Measurements from ENCODE around the gene PCDHGA1.

The PCDHGA1 gene

DNA sequence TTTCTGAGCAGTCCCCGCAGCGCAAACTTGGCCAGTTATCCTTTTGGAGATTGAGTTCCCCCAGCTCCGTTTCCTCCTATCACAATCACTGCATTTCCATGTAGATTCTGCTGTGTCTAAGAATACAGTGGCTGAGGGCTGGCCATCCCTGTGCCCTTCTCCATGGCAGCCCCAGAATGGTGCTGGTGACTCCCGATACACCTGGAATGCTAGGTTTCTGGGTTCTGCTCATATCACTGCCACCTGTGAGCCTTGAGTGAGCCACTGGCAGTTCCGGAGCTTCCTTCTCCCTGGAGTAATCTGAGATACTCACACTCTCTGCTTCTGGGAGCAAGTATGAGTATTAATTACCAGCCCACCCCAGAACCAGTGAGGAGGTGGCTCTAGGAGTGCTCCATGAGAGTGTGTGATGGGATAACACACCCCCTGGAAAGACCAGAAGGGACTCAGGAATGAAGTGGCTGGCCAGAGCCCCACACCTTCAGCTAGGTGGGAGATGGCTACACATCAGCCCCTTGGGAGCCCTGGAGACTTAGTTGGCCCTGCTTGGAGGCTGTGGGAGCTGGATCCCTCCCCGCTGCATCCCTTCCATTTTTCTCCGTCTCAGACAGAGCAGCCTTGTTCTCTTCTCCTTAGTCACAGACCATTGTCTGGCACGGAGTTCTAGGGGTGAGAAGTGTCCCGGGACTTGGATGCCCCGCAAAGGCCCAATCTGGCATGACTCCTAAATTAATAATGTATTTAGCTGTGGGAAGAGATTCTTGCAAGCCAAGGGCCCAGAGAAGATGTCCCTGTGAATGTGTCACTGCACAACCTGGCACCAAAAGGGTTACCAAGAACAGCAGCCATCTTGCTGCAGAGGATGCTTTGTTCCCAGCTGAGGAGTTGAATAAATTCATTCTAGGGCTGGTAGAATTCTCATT, 163.4 kb downstream of the PCDHGA1 start:
- DNase-seq (ENCODE audit: extremely low read depth, insufficient read length), result no peak
- H3K36me3 ChIP-seq (ENCODE audit: control insufficient read depth, insufficient read depth, low read length), result no peaks in the 10 kb centered on the region; the same call in none of the 2 replicates
- no peak overlapping the region for H3K4me3 ChIP-seq (replicated peaks; ENCODE audit: low read depth, low read length)
- TF ChIP-seq, protein P1, sequence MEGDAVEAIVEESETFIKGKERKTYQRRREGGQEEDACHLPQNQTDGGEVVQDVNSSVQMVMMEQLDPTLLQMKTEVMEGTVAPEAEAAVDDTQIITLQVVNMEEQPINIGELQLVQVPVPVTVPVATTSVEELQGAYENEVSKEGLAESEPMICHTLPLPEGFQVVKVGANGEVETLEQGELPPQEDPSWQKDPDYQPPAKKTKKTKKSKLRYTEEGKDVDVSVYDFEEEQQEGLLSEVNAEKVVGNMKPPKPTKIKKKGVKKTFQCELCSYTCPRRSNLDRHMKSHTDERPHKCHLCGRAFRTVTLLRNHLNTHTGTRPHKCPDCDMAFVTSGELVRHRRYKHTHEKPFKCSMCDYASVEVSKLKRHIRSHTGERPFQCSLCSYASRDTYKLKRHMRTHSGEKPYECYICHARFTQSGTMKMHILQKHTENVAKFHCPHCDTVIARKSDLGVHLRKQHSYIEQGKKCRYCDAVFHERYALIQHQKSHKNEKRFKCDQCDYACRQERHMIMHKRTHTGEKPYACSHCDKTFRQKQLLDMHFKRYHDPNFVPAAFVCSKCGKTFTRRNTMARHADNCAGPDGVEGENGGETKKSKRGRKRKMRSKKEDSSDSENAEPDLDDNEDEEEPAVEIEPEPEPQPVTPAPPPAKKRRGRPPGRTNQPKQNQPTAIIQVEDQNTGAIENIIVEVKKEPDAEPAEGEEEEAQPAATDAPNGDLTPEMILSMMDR (IDR thresholded peaks at IDR 0.05; ENCODE audit: insufficient read depth, low read length, poor library complexity, severe bottlenecking), result no peak
- no peaks in the 10 kb centered on the region; the same call in 1 of the 2 replicates for H3K27me3 ChIP-seq (replicated peaks; ENCODE audit: control insufficient read depth, insufficient read depth, low read length)

DNA sequence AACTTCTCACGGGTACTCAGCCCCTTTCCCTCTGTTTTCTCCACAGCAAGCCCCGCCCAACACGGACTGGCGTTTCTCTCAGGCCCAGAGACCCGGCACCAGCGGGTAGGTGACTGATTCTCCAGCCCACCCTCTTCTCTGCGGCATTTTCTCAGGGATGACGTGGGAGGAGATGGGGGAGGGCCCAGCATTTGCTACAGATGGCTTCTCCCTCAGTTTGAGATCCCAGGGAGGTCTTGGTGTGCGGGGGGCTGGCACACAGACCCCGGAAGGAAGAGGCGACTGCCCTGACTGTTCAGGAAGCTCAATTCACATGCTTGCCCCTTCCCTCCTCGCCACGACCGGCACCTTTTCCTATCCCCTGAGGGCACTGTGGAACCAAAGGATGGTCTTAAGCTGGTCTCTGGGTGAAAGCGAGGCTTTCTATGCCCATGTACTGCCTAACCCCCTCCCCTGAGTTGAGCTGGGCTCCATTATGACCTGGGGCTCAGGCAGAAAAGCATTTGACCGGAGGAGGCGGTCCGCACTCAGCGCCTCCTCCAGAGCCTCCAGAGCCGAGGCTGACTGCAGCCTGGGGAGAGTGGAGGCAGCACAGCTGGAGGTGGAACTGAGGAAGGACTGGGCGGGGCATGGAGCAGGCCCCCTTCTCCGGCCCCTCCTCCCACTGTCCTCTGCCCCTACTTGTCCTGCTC, 164.6 kb downstream of the PCDHGA1 start:
- Histone ChIP-seq H3K4me3 (replicated peaks; ENCODE audit: low read depth, low read length) (no peak overlapping the region), H3K27me3 (replicated peaks; ENCODE audit: control insufficient read depth, insufficient read depth, low read length) (no peaks in the 10 kb centered on the region; the same call in 1 of the 2 replicates), H3K36me3 (ENCODE audit: control insufficient read depth, insufficient read depth, low read length) (no peaks in the 10 kb centered on the region; the same call in none of the 2 replicates)
- TF ChIP-seq, protein P1 (IDR thresholded peaks at IDR 0.05; ENCODE audit: insufficient read depth, low read length, poor library complexity, severe bottlenecking), result no peak
- no peak for DNase-seq (ENCODE audit: extremely low read depth, insufficient read length)

DNA sequence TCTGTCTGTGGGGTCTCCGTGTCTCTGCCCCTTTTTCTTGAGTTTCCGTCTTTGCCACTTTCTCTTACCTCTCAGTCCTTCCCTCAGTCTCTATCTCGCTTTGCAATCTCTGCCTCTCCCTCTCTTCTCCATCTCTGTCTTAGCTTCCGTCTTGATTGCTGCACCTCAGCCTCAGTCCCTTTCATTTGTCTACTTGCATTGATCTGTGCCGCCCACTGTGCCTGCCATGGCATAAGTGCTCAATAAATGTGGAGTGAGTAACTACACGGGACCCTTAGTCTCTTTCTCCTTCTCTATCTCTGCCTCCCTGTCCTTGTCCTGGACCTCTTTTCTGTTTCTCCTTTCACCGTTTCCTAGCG, 165.1 kb downstream of the PCDHGA1 start:
- H3K27me3 ChIP-seq (replicated peaks; ENCODE audit: control insufficient read depth, insufficient read depth, low read length), result no peaks in the 10 kb centered on the region
- TF ChIP-seq, protein P1 (IDR thresholded peaks at IDR 0.05; ENCODE audit: insufficient read depth, low read length, poor library complexity, severe bottlenecking), result no peak
- no peak for DNase-seq (ENCODE audit: extremely low read depth, insufficient read length)
- no peaks in the 10 kb centered on the region; the same call in none of the 2 replicates for H3K36me3 ChIP-seq (ENCODE audit: control insufficient read depth, insufficient read depth, low read length)
- H3K4me3 ChIP-seq (replicated peaks; ENCODE audit: low read depth, low read length), result no peak overlapping the region

DNA sequence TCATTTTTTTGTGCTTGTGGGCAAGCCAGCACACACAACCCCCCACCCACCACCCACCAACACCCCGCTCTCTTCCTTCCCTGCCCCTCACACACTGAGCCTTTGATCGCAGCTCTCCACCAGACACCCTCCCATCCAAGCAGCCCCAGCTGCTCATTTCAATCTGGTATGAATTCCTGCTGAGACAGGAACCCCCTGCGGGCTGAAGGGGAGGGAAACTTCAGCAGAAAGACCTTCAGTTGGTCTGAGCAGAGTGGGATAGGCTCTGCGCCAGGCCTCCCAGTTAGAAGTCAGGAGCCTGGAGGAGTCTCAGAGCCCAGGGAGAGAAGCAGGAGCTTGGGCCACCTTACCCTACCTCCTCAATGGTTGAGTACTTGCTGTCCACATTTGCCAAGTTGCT, 165.7 kb downstream of the PCDHGA1 start:
- no peak overlapping the region for H3K4me3 ChIP-seq (replicated peaks; ENCODE audit: low read depth, low read length)
- H3K27me3 ChIP-seq (replicated peaks; ENCODE audit: control insufficient read depth, insufficient read depth, low read length), result no peaks in the 10 kb centered on the region
- TF ChIP-seq, protein P1 (IDR thresholded peaks at IDR 0.05; ENCODE audit: insufficient read depth, low read length, poor library complexity, severe bottlenecking), result no peak
- no peaks in the 10 kb centered on the region; the same call in none of the 2 replicates for H3K36me3 ChIP-seq (ENCODE audit: control insufficient read depth, insufficient read depth, low read length)
- no peak for DNase-seq (ENCODE audit: extremely low read depth, insufficient read length)

DNA sequence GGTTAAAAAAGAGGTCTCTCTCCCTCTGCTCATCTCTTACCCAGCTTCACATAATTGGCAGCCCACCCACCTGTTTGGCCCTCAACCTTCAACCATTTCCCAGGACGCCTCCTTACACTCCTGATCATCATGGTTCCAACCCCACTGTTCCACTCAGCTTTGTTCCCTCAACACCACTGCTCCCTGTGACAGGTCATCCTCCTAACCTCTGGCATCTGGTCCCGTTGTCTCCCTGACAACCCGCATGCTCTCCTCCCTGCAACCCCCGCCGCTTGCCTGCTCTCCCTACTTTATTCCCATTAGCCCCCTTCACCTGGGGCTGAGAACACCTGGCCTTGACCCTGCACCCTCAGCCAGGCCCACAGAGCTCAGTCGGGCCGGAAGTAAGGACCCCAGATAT, 171.4 kb downstream of the PCDHGA1 start:
- no peak overlapping the region for H3K4me3 ChIP-seq (replicated peaks; ENCODE audit: low read depth, low read length)
- DNase-seq (ENCODE audit: extremely low read depth, insufficient read length), result no peak
- H3K27me3 ChIP-seq (replicated peaks; ENCODE audit: control insufficient read depth, insufficient read depth, low read length), result no peaks in the 10 kb centered on the region
- TF ChIP-seq, protein P1 (IDR thresholded peaks at IDR 0.05; ENCODE audit: insufficient read depth, low read length, poor library complexity, severe bottlenecking), result no peak
- peaks cover 2% of the 10 kb centered on the region for H3K36me3 ChIP-seq (ENCODE audit: control insufficient read depth, insufficient read depth, low read length)
